Motor neuron (in vitro differentiated cells): ENCODE measurements around the gene CAPNS1. TPM values are rescaled to one million over a fixed set of nuclear protein-coding genes. Genes with fewer than 3 reads are reported as not detected.

ENCODE experiments used
- ATAC-seq, 8 experiments: fragments of 200-7000 bp; cut with Tn5 transposase; replicated peaks in 6 of 8; 2 replicates each; pipeline ENCODE4 v1.8.0; 2021; ENCODE audit warnings: mild to moderate bottlenecking in 8 of 8, moderate library complexity in 8 of 8
- H3K27ac ChIP-seq, 2 donors: fragments of 250-450 bp; sonication (Bioruptor Pico); 2 replicates each; pipeline ENCODE4 v1.9.0; 2021; ENCODE audit warnings: antibody characterized with exemption in 2 of 2, mild to moderate bottlenecking in 2 of 2, moderate library complexity in 1 of 2
- H3K4me1 ChIP-seq, 2 donors: fragments of 250-450 bp; sonication (Bioruptor Pico); replicated peaks in 1 of 2; 2 replicates each; pipeline ENCODE4 v1.6.1; 2021; ENCODE audit warnings: antibody characterized with exemption in 2 of 2, mild to moderate bottlenecking in 2 of 2, moderate library complexity in 1 of 2
- H3K4me3 ChIP-seq, 5 donors: fragments of 250-450 bp; sonication (Bioruptor Pico); 2 replicates each; pipeline ENCODE4 v1.9.0; 2021; ENCODE audit warnings: antibody characterized with exemption in 5 of 5, mild to moderate bottlenecking in 5 of 5, moderate library complexity in 4 of 5
- WGBS, 10 experiments: fragments of 450-650 bp; shearing (Covaris generic); methylation state at CpG; one replicate each; pipeline ENCODE4 v1.0.0; 2022; 5-methylcytosine and 5-hydroxymethylcytosine counted together
- in situ Hi-C, 9 experiments: fragments of 400-800 bp; cut with MboI; loops; one replicate each; pipeline ENCODE4 v1.15.0; 2021; ENCODE audit warnings: low sequenced_read_pairs in 9 of 9, low pct_unique_long_range_greater_than_20kb in 2 of 9; ENCODE audit not compliant: unreplicated experiment in 9 of 9
- total RNA-seq, 8 experiments: library from RNA; unstranded; fragments of 300-600 nt; gene quantifications; 2 replicates each; pipeline versions ENCODE4 v1.2.3 to v1.2.4, GENCODE V29; 2022

CAPNS1 gene
- total RNA-seq, 8 experiments from 2014 or later, result 146 to 839 (median 321) TPM

DNA sequence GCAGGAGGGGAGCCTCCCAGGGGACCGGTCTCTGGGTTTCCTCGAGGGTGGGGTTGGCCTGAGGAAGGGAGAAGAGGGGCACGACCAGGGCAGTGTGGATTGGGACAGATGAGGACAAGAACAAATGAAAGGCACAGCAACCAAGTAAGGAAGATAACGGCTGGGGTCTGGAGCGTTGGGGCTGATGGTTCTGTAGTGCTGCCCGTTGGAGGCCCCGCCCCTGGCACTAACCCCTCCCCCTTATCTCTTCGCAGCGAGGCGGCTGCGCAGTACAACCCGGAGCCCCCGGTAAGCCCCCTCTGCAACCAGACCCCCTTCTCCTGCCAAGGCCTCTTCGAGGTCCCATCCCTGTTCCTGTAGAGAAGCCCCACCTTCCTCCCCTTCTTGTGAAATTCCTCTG lies 2.2 kb downstream of the CAPNS1 start:
- ATAC-seq, result no peak
- 60% methylated on average over 1 of the region's 14 CpGs; no CpG with 5 or more reads in 9 of the 10 experiments for WGBS, 10 experiments
- in situ Hi-C loops, result no loop called here
- no peak overlapping the region for H3K27ac ChIP-seq
- no peak overlapping the region for H3K4me3 ChIP-seq
- peaks cover 5 to 6% of the 10 kb centered on the region in 2 donors for H3K4me1 ChIP-seq

DNA sequence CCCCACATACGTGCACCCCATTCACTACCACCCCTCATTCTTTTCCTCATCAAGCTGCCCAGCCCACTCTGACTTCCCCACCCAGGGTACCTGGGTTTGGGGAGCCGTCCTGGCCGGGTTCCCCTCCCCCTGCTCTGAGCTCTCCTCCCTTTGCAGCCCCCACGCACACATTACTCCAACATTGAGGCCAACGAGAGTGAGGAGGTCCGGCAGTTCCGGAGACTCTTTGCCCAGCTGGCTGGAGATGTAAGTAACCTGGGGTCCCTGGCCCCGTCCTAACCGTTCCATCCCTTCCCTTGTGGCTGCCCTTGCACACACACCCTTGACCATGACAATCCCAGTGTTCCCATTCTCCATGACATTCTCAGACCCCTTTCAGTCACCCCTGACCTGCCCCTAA lies 2.6 kb downstream of the CAPNS1 start:
- no peak overlapping the region for H3K27ac ChIP-seq
- H3K4me1 ChIP-seq, result peaks cover 5 to 6% of the 10 kb centered on the region in 2 donors
- in situ Hi-C loops, result no loop called here
- ATAC-seq, result no peak
- no peak overlapping the region for H3K4me3 ChIP-seq
- 0 to 100% (median 100%) methylated on average over 1 to 3 of the region's 9 CpGs; no CpG with 5 or more reads in 5 of the 10 experiments for WGBS, 10 experiments

DNA sequence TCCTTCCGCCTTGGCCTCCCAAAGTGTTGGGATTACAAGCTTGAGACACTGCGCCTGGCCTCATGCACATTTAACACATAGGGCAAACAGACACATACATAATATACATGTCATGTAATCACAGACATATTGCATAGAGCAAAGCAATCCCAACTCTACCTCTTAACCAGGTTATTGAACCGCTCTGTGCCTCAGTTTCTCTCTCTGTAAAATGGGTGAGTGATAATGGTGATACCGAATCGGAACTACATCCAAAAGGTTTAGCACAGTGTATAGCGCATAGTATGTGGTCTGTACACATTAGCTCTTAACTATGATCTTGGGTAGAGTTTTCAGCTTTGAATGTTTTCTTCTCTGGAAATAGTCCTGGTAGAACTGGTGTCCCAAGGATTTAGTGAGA lies 4.8 kb downstream of the CAPNS1 start:
- H3K4me3 ChIP-seq, result no peak overlapping the region
- peaks cover 5 to 6% of the 10 kb centered on the region in 2 donors for H3K4me1 ChIP-seq
- WGBS, 10 experiments, result 85 to 100% (median 95%) methylated on average over 3 to 6 of the region's 6 CpGs; no CpG with 5 or more reads in 4 of the 10 experiments
- in situ Hi-C loops, result no loop called here
- H3K27ac ChIP-seq, result no peak overlapping the region
- ATAC-seq, result no peak

DNA sequence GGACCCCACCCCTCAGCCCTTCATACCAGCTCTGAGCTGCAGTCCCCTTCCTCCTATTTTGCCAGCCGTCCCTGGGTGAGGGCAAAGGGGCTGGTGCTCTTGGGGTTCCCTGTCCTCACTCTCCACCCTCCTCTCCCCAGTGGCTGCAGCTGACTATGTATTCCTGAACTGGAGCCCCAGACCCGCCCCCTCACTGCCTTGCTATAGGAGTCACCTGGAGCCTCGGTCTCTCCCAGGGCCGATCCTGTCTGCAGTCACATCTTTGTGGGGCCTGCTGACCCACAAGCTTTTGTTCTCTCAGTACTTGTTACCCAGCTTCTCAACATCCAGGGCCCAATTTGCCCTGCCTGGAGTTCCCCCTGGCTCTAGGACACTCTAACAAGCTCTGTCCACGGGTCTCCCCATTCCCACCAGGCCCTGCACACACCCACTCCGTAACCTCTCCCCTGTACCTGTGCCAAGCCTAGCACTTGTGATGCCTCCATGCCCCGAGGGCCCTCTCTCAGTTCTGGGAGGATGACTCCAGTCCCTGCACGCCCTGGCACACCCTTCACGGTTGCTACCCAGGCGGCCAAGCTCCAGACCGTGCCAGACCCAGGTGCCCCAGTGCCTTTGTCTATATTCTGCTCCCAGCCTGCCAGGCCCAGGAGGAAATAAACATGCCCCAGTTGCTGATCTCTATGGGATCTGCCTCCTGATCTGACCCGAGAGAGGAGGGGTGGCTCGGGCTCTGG lies 10.0 kb downstream of the CAPNS1 start:
- WGBS, 10 experiments, result 60 to 100% (median 87%) methylated on average over 1 to 6 of the region's 13 CpGs; no CpG with 5 or more reads in 4 of the 10 experiments
- Histone ChIP-seq H3K4me1 (no peaks in the 10 kb centered on the region), H3K27ac (no peak overlapping the region), H3K4me3 (no peak overlapping the region)
- in situ Hi-C loops, result no loop called here
- peak in 2 of 8 experiments; percentile 4 to 24 for ATAC-seq

DNA sequence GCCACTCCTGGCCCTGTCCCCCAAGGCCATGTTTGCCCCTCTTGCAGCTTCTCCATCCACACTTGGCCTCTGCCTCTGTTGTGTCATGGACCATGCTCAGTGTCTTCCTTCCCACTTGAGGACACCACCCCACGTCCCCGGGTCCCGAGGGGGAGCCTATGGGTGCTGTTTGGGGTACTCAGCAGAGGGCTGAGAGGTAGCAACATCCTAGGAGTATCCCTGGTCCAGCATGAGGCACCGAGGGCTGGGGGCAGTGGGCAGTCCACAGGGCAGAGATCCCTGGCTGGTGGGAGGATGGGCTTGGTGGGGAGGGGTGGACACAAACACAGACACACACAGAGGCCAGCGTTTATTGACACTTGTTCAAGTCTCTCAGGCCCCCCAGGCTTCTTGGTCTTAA lies 10.7 kb downstream of the CAPNS1 start:
- Histone ChIP-seq H3K27ac (no peak overlapping the region), H3K4me1 (no peaks in the 10 kb centered on the region), H3K4me3 (no peak overlapping the region)
- ATAC-seq, result peak in 4 of 8 experiments; percentile 12 to 34 (median 18)
- in situ Hi-C loops, result no loop called here
- no CpG with 5 or more reads among the region's 5 CpGs for WGBS, 10 experiments

DNA sequence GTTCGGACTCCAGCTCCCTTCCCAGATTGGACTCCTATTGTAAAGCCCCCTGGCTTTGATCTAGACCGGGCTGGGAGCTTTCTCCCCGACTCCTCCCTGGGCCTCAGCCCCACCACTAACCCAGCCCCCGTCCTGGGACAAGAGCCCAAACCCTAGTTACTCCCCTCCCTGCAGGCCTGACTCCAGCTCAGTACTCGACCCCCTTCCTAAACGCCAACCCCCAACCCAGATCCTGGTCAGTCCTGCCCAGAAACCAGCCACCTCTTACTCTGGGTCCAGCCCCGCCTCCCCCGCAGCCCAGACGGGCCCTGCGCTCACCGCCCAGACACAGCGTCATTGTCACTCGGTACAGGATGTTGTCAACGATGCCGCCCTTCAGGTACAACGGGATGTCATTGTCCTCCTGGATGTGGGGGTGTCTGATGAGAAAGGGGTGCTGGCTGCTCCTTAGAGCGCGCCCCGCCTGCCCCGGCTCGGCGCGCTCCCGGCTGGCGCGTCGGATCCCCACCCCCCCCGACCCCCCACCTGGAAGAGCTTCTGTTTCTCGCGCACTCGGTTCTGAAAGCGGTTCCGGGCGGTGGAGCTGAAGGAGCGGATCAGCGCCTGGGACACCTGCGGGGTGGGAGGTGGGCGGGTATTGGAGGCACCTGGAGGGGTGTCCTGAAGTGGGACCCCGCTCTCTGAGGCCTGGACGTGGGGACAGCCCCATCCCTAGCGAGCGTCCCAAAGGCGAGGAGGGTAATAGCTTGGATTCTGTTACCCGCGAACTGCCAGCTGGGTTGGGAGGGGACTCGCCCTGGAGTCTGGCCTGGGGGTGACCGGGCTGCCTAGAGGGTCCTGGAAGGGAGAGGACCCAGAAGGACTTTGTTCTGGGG lies 11.5 kb downstream of the CAPNS1 start:
- Histone ChIP-seq H3K4me3 (no peak overlapping the region), H3K4me1 (no peaks in the 10 kb centered on the region), H3K27ac (no peak overlapping the region)
- 50 to 100% (median 67%) methylated on average over 1 to 2 of the region's 47 CpGs; no CpG with 5 or more reads in 7 of the 10 experiments for WGBS, 10 experiments
- in situ Hi-C loops, result no loop called here
- ATAC-seq, result peak; percentile 11 to 36 (median 25)

DNA sequence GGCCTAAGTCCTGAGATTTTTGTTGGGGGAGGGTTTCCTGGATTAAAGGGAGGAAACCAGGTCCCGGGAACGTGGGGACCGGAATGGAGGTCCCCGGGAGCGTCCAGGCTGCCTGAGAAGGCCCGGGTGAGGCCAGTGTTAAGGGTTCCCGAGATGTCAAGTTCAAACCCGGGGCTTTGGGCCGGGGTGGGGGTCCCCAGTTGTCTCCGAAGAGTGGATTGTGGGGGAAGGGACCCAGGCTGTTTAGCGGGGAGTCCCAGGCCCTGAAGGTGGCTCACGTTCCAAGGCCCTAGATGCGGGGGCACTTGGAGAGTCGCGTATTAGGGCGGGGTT lies 12.1 kb downstream of the CAPNS1 start:
- 93% methylated on average over 3 of the region's 16 CpGs; no CpG with 5 or more reads in 9 of the 10 experiments for WGBS, 10 experiments
- H3K27ac ChIP-seq, result no peak overlapping the region
- H3K4me1 ChIP-seq, result no peaks in the 10 kb centered on the region
- in situ Hi-C loops, result no loop called here
- no peak overlapping the region for H3K4me3 ChIP-seq
- ATAC-seq, result peak in 5 of 8 experiments; percentile 1 to 24 (median 9)

DNA sequence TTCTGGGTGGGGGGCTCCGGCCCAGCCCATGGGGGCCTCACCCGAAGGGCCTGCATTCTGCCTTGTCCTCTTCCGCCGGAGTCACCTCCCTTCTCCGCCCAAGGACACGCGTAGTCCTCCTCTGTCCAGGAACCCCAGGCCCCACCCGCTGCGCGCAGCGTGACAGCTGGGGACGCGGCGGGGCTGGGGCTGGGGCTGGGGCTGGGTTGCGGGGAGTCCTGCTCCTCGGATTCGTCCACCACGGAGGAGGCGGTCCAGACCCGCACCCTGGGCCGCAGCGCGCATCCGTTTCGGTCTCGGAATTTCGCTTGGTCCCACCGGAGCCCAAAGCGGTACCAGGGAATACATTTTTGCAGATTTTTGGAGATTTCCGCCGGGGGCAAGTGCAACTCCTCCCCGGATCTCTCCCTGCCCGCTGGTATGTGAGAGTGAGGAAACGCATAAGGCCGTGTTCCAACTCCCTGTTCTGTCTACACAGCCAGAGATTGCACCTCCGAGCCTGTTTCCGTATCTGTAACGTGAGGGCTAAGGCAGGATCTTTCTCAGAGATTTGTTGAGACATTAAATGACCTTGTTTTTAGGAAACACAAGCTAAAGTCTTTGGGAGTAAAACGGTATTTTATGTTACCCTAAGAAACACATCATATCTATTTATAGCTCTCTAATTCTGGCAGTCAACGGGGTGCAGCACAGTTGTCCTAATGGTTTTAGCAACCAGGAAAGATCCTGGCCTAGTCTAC lies 12.7 kb downstream of the CAPNS1 start, which contains the start of gene COX7A1:
Gene COX7A1, minus strand, starts transcription at position 96 of the 740 bp plus-strand sequence. Its CDS starts 40 bp downstream, at position 56.
- no peak within 1 kb of the TSS for H3K27ac ChIP-seq
- ATAC-seq, result peak in 7 of 8 experiments; percentile 17 to 68 (median 36)
- 13 to 100% (median 66%) methylated on average over 1 to 19 of the region's 40 CpGs; no CpG with 5 or more reads in 2 of the 10 experiments for WGBS, 10 experiments
- no peaks in the 10 kb centered on the region for H3K4me1 ChIP-seq
- no peak within 1 kb of the TSS for H3K4me3 ChIP-seq
- in situ Hi-C loops, result no loop called here

DNA sequence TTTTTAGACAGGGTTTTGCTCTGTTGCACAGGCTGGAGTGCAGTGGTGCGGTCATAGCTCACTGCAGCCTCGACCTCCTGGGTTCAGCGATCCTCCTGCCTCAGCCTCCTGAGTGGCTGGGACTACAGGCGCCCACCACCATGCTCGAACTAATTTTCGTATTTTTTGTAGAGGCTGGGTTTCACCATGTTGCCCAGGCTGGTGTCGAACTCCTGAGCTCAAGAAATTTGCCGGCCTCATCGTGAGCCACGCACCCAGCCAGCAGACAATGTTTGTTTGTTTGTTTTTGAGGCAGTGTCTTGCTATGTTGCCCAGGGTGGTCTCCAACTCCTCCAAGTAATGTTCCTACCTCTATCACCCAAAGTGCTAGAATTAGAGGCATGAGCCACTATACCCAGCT lies 13.3 kb downstream of the CAPNS1 start:
- no peak overlapping the region for H3K27ac ChIP-seq
- in situ Hi-C loops, result no loop called here
- H3K4me1 ChIP-seq, result no peaks in the 10 kb centered on the region
- no peak for ATAC-seq
- H3K4me3 ChIP-seq, result no peak overlapping the region
- WGBS, 10 experiments, result 87 to 100% (median 96%) methylated on average over 3 to 8 of the region's 10 CpGs; no CpG with 5 or more reads in 3 of the 10 experiments

DNA sequence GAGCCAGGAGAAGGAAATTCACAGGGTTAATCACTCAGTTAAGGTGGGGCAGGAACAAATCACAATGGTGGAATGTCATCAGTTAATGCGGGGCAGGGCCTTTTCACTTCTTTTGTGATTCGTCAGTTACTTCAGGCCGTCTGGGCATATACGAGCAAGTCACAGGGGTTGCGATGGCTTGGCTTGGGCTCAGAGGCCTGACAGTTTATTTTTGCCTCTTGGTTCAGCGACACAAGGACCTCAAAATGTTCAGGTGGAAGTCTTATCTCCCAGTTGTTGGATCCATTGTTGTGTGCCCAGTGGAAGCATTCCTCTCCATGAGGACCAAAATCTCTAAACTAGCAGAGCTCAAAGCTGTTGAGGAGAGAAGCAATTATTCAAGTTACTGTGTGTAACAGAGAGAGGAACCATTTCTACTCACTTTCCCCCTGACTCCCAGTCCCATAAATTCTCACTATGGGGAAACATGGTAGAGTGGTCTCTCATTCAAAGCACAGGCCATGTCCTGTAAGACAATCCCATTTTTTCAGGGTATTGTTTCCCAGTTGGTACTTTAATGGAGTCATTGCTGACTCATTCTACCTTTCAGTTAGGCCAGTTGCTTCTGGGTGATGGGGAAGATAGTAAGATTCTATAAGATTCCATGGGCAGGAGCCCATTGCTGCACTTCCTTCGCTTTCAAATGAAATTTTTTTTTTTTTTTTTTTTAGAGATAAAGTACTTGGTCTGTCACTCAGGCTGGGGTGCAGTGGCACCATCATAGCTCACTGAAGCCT lies 21.1 kb downstream of the CAPNS1 start:
- no peak for ATAC-seq

DNA sequence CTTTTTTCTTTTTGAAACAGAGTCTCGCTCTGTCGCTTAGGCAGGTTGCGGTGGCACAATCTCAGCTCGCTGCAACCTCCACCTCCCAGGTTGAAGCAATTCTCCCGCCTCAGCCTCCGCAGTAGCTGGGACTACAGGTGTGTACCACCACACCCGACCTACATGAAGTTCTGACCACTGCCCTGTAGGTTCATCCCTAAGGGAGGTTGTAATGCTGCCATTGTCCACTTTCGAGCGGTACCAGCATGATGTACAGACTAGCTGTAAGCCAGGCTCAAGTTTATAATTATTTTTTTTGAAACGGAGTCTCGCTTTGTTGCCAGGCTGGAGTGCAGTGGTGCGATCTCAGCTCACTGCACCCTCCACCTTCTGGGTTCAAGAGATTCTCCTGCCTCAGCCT lies 23.9 kb downstream of the CAPNS1 start:
- Histone ChIP-seq H3K27ac (no peak overlapping the region), H3K4me1 (no peaks in the 10 kb centered on the region), H3K4me3 (no peak overlapping the region)
- WGBS, 10 experiments, result 88 to 100% (median 100%) methylated on average over 1 to 11 of the region's 12 CpGs; no CpG with 5 or more reads in 3 of the 10 experiments
- in situ Hi-C loops, result no loop called here
- no peak for ATAC-seq

More for the DNA sequence above, 21.1 kb downstream of the CAPNS1 start:
- H3K4me1 ChIP-seq, result no peaks in the 10 kb centered on the region
- 48 to 100% (median 83%) methylated on average over 1 to 5 of the region's 7 CpGs; no CpG with 5 or more reads in 3 of the 10 experiments for WGBS, 10 experiments
- in situ Hi-C loops, result no loop called here
- H3K4me3 ChIP-seq, result no peak overlapping the region
- H3K27ac ChIP-seq, result no peak overlapping the region

DNA sequence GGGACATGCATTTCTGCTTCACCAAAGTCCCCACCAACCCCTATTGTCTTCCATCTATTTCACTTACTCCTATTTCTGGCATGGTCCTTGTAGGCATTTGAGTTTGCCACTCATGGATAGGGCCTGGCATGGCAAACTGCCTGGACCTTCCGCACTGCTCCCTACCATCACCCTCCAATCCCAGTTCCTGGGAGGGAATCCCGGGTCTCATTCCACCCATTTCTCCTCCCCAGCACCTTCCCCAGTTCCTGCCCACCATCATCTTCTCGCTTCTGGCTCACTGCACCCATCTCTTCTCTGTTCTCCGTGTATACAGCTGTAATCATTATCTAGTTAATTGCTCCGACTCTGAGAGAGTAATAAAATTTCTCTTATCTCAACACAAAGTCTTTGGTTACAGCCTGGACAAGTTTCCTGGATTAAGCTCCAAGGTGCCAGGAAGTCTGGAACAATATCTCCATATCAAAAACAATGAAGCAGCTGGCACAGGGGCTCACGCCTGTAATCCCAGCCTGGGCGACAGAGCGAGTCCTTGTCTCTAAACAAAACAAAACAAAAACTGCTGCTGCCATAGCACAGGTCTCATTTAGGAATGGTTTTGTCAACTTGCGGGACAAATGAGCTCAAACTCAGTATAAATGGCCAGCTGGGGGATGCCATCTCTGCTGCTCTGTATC lies 29.4 kb downstream of the CAPNS1 start:
- peak in 3 of 8 experiments; percentile 43 to 48 (median 47) for ATAC-seq
- Histone ChIP-seq H3K27ac (no peak overlapping the region), H3K4me3 (no peak overlapping the region), H3K4me1 (no peaks in the 10 kb centered on the region)
- 40 to 92% (median 81%) methylated on average over 1 to 9 of the region's 9 CpGs; no CpG with 5 or more reads in 2 of the 10 experiments for WGBS, 10 experiments
- in situ Hi-C loops, result no loop called here
